Measurements from ENCODE around the gene ELL.

Gene ELL

DNA sequence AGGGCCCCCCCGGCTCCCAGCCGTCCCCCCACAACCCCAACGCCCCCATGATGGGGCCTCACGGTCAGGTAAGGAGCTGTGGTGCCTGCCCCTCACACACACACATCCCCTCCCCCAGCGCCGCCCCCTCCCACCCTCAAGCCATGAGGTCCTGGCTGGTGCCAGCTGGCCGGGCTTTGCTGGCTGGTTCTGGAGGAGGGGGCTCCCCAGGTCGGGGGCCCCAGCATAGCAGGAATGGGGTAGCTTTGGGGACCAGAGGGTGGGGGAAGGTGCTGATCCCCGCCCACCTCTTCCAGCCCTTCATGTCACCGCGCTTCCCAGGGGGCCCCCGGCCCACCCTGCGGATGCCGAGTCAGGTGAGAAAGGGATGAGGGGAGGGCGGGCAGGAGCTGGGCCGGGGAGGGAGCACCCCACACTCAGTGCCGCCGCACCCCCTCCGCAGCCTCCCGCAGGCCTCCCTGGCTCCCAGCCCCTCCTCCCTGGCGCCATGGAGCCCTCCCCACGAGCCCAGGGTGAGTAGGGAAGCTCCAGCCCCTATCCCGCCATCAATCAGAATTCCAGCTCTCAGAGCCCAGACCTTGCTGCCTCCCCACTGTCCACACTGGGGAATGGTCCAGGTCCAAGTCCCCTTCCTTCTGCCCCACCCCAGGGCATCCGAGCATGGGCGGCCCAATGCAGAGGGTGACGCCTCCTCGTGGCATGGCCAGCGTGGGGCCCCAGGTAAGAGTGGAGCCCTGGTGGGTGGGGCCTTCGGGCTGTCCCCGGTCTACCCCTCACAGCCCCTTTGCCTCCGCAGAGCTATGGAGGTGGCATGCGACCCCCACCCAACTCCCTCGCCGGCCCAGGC is 90.3 kb downstream of the ELL start:
- no peak for DNase-seq

- DNase-seq = no peak
Measured at GRCh38 chr19:18430417-18431144, 91.3 kb downstream of the ELL start.

GRCh38 chr19:18429717-18430416 is 92.0 kb downstream of the ELL start:
- DNase-seq = no peak

- DNase-seq = peak; percentile 76 to 82
Measured at GRCh38 chr19:18428787-18429674, 92.8 kb downstream of the ELL start.

- no peak for DNase-seq
Measured at GRCh38 chr19:18428173-18428786, 93.6 kb downstream of the ELL start.

- no peak for DNase-seq
Measured at GRCh38 chr19:18427743-18428113, 94.1 kb downstream of the ELL start.

- DNase-seq = no peak
Measured at GRCh38 chr19:18427080-18427742, 94.7 kb downstream of the ELL start.

- DNase-seq = no peak
Measured at GRCh38 chr19:18426416-18426767, 95.5 kb downstream of the ELL start.

- DNase-seq = no peak
Measured at GRCh38 chr19:18425515-18426415, 96.1 kb downstream of the ELL start.

DNA sequence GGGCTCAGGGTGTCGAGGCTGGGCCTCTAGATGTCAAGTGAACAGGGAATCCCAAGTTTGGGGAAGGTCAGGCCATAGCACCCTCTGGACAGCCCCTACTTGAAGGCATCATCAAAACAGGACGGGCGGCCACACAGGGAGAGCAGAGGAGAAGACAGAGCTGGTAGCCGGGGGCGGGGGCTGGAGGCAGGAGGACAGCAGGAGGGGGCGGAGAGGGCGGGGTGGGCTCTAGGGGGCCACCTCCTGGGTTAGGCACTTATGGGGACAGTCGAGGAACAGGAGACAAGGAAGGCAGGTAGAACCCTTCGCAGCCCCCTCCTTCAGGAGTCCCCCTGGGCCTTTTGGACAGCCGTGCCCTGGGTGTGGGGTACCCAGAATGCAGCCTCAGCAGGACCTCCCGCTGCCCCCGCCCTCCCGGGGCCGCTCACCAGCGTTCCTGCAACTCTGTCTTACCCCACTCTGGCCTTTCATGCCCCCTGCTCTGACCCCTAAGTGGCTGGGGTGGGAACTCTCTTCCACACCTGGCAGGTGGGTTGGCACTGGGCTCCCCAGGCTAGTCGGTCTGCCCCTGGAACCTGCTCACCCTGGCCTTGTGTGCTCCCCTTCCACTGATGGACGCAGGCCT is 96.9 kb downstream of the ELL start:
- DNase-seq = no peak

DNA sequence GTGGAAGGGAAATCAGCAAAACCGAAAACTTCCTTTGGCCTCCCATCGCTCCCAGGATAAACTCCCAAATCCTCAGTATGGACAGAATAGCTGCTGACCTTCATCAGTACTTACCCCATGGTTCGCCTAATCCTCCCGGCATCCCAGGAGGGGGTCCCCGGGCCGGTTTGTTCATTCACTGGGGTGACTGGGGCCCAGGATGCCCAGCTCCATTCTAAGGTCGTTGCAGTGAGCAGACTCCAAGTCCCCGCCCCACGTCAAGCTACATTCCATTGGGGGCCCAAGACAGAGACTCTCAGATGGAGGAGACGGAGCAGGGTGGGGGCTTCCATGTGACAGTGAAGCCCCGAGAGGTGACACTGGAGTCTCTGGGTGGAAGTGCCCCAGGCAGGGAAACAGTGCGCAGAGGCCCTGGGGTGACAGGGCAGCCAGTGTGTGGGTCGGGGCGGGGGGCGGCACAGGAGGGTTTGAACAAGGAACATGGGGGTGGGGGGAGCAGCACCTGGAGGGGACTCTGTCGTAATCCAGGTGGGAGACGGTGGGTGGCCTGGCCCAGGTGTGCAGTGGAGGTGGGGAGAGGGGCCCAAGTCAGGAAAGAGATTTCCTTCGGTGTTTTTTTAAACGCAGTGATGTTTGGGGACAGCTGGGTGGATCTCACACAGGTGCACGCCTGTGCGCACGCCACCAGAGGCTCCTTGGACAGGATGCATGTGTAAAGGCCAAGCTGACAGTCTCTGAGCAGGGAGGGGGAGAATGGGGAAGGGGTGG is 97.6 kb downstream of the ELL start:
- DNase-seq = no peak

DNA sequence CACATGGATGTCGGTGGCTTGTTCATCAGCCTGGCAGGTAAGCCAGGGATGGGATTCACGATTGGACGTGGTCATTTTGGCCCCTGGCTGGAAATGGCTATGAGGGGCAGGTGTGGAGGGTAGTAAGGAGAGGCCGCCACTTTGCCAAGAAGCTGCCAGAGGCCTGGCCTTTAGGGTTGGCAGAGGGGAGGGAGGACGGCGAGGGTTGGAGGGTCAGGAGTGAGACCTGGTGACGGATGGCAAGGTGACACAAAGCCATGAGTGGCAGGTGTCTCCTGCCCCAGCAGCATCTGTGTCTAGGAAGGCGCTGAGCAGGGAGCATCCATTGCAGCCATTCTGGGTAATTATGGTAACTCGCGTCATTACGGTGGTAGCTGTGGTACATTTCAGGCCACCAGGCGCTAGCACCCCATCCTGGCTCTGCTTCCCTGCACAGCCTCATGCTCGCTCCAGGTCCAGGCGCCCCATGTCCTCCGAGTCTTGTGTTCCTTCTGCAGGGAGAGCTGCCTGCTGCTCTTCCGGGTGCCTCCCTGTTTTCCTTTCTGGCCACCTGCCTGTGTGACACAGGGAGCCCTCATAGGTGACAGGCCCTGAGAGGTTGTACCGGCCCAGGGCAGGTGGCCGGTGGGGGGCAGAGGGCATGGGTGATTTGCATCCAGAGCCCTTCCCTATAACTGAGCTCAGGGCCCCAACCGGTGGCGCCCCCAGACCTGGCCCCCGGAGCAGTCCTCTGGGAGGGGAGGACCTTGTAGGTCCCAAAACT is 98.4 kb downstream of the ELL start:
- no peak for DNase-seq

DNA sequence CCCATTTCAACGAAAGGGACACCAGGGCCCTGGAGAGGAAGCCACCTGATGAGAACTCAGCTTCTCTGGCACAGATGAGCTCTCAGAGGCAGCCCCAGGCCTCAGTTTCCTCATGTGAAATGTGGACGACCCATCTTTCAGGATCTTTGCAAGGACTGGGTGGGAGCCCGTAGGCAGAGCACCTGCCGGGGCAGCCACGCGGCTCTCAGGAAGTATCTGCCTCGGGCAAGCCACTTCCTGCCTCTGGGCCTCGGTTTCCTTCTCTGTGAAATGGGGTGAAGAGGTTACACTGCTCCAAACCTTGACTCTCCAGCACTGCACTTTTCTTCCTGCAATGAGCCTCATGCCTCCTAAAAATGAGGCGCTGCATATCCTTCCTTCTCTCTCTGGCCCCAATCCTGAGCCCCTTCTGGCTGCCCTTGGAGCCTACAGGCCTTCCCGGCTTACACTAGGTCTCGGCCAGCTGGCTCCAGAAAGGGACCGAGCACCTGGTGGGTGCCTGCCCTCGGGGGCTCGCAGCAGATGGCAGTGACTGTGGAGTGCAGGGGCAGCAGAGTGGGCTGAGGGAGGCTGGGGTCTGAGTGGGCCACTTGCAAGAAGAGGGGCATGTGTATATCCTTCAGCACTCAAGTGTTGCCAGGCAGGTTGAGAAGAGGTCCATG is 99.2 kb downstream of the ELL start:
- no peak for DNase-seq

GRCh38 chr19:18421371-18421959 is 100.4 kb downstream of the ELL start:
- DNase-seq = no peak

- no peak for DNase-seq
Measured at GRCh38 chr19:18420930-18421329, 100.9 kb downstream of the ELL start.

GRCh38 chr19:18419699-18420460 is 102.0 kb downstream of the ELL start:
- no peak for DNase-seq

GRCh38 chr19:18419195-18419698 is 102.6 kb downstream of the ELL start, which contains the start of gene SSBP4:
Gene SSBP4, plus strand, starts transcription at chr19:18419398. Its CDS starts 251 bp downstream, at chr19:18419649.
- DNase-seq = peak; percentile 42 to 77
